Measurements from ENCODE around the gene TCEAL8. TPM values are rescaled to one million over a fixed set of nuclear protein-coding genes. Genes with fewer than 3 reads are reported as not detected.

Gene TCEAL8
- total RNA-seq, 1 experiment from 2014 or later, result 74.6 TPM

- ATAC-seq, result no peak
- no peaks in the 10 kb centered on the region; the same call in 1 of the 2 replicates for H3K27me3 Mint-ChIP-seq (ENCODE audit: low read depth)
- H3K4me1 Mint-ChIP-seq, result peaks cover 24% of the 10 kb centered on the region
- DNase-seq (ENCODE audit: low spot score), result no peak
- ChIA-PET CTCF (interaction anchor here (1.0 kb wide), 1 partner anchor 251 kb away, joined by 4 read pairs; no protein-coding TSS in a partner anchor), POLR2A (no interaction called here)
- H3K4me3 Mint-ChIP-seq, result no peak overlapping the region
- peaks cover 12% of the 10 kb centered on the region for H3K36me3 Mint-ChIP-seq
- TF ChIP-seq MYBL2 (CRISPR knock-in tag; IDR thresholded peaks at IDR 0.05) (no peak), FOXJ3 (CRISPR knock-in tag; IDR thresholded peaks at IDR 0.05; ENCODE audit: borderline replicate concordance) (no peak), MLX (CRISPR knock-in tag; IDR thresholded peaks at IDR 0.05) (no peak), ETV6 (CRISPR knock-in tag; IDR thresholded peaks at IDR 0.05) (no peak), ESRRA (CRISPR knock-in tag; IDR thresholded peaks at IDR 0.05; ENCODE audit: borderline replicate concordance) (no peak), ZNF416 (CRISPR knock-in tag; IDR thresholded peaks at IDR 0.05) (no peak), ATF2 (CRISPR knock-in tag; IDR thresholded peaks at IDR 0.05; ENCODE audit: borderline replicate concordance, low read depth) (no peak), NFATC4 (CRISPR knock-in tag; IDR thresholded peaks at IDR 0.05) (no peak), ZNF281 (CRISPR knock-in tag; IDR thresholded peaks at IDR 0.05) (no peak), CDX4 (CRISPR knock-in tag; IDR thresholded peaks at IDR 0.05; ENCODE audit: borderline replicate concordance) (no peak), FOXK1 (CRISPR knock-in tag; IDR thresholded peaks at IDR 0.05) (no peak), ERG (CRISPR knock-in tag; IDR thresholded peaks at IDR 0.05) (no peak), IRF2 (CRISPR knock-in tag; IDR thresholded peaks at IDR 0.05; ENCODE audit: borderline replicate concordance, low read depth) (no peak), ATF1 (CRISPR knock-in tag; IDR thresholded peaks at IDR 0.05) (no peak)
- H3K9me3 Mint-ChIP-seq, result no peaks in the 10 kb centered on the region
- H3K27ac Mint-ChIP-seq, result 0 out of 2 replicates have a peak overlapping the region, but pooled peaks have one; percentile 28
Measured at GRCh38 chrX:103212749-103213457, 42.1 kb downstream of the TCEAL8 start.

GRCh38 chrX:103211012-103211715 lies 43.8 kb downstream of the TCEAL8 start:
- ATAC-seq (0 out of 2 replicates have a peak, but pooled peaks have one; percentile 6), DNase-seq (ENCODE audit: low spot score) (peak; percentile 22)
- Mint-ChIP-seq H3K4me3 (no peak overlapping the region), H3K4me1 (peaks cover 16% of the 10 kb centered on the region), H3K9me3 (no peaks in the 10 kb centered on the region), H3K36me3 (peaks cover 4% of the 10 kb centered on the region), H3K27me3 (ENCODE audit: low read depth) (peaks cover 5% of the 10 kb centered on the region), H3K27ac (0 out of 2 replicates have a peak overlapping the region, but pooled peaks have one; percentile 27)
- CTCF ChIA-PET, result interaction anchor here (0.7 to 1.5 kb wide), 8 partner anchors 27 to 278 kb away, joined by 3 to 11 read pairs (median 4); partner anchors contain the start of genes TCEAL5 and TCEAL8
- POLR2A ChIA-PET, result no interaction called here
- no peak for TF ChIP-seq CBFB (CRISPR knock-in tag; IDR thresholded peaks at IDR 0.05; ENCODE audit: low read depth)
- TF ChIP-seq PRDM15 (CRISPR knock-in tag; IDR thresholded peaks at IDR 0.05), result peak; percentile 66
- TF ChIP-seq ZBTB43 (CRISPR knock-in tag; IDR thresholded peaks at IDR 0.05), result no peak
- peak; percentile 29; the same call in 1 of the 2 replicates for TF ChIP-seq CTCF (IDR thresholded peaks at IDR 0.05)
